SK-N-SH treated with all-trans-retinoic acid at 6 μM for 48 hours (cell line): ENCODE results near the gene RFLNA.

ENCODE experiments used
- ATAC-seq: fragments of 200-7000 bp; cut with Tn5 transposase; 3 replicates; pipeline ENCODE4 v1.9.1; 2020; ENCODE audit warnings: mild to moderate bottlenecking, moderate library complexity
- ARNTL ChIP-seq: fragments of 450-650 bp; formaldehyde crosslinking; IDR thresholded peaks from 2 replicates; pipeline ENCODE4 v1.5.0; 2020; ENCODE audit warnings: low read depth, mild to moderate bottlenecking, moderate library complexity, borderline replicate concordance
- BACH2 ChIP-seq: fragments of 250-450 bp; sonication (Bioruptor Pico); IDR thresholded peaks from 2 replicates; pipeline ENCODE4 v1.9.0; 2021; ENCODE audit warnings: mild to moderate bottlenecking, borderline replicate concordance
- CSDC2 ChIP-seq: fragments of 250-450 bp; sonication (Bioruptor Pico); IDR thresholded peaks from 2 replicates; pipeline ENCODE4 v1.5.0; 2020; ENCODE audit warnings: mild to moderate bottlenecking, moderate library complexity
- ESRRG ChIP-seq: fragments of 250-450 bp; sonication (Bioruptor Pico); IDR thresholded peaks from 2 replicates; pipeline ENCODE4 v1.6.1; 2021; ENCODE audit warnings: mild to moderate bottlenecking
- GLIS3 ChIP-seq: fragments of 250-450 bp; sonication (Bioruptor Pico); IDR thresholded peaks from 2 replicates; pipeline ENCODE4 v1.5.0; 2020; ENCODE audit warnings: mild to moderate bottlenecking, moderate library complexity
- ISL1 ChIP-seq: fragments of 250-450 bp; sonication (Bioruptor Pico); IDR thresholded peaks from 2 replicates; pipeline ENCODE4 v2.1.2; 2022; ENCODE audit warnings: mild to moderate bottlenecking, moderate library complexity
- OSR1 ChIP-seq: fragments of 250-450 bp; sonication (Bioruptor Pico); IDR thresholded peaks from 2 replicates; pipeline ENCODE4 v1.8.0; 2022; ENCODE audit warnings: moderate library complexity, mild to moderate bottlenecking, inconsistent platforms
- PPARA ChIP-seq: fragments of 250-450 bp; sonication (Bioruptor Pico); IDR thresholded peaks from 2 replicates; pipeline ENCODE4 v1.5.0; 2020; ENCODE audit warnings: mild to moderate bottlenecking, borderline replicate concordance
- RARB ChIP-seq: fragments of 250-450 bp; sonication (Bioruptor Pico); IDR thresholded peaks from 2 replicates; pipeline ENCODE4 v1.8.0; 2021; ENCODE audit warnings: mild to moderate bottlenecking, moderate library complexity
- SNAI2 ChIP-seq: fragments of 250-450 bp; sonication (Bioruptor Pico); IDR thresholded peaks from 2 replicates; pipeline ENCODE4 v1.5.0; 2020; ENCODE audit warnings: mild to moderate bottlenecking, moderate library complexity
- TCF4 ChIP-seq: fragments of 250-450 bp; sonication (Bioruptor Pico); IDR thresholded peaks from 2 replicates; pipeline ENCODE4 v1.8.0; 2021; ENCODE audit warnings: mild to moderate bottlenecking, moderate library complexity, borderline replicate concordance
- TOX ChIP-seq: fragments of 250-450 bp; sonication (Bioruptor Pico); IDR thresholded peaks from 2 replicates; pipeline ENCODE4 v1.8.0; 2021; ENCODE audit warnings: mild to moderate bottlenecking, moderate library complexity, borderline replicate concordance
- ZC3H10 ChIP-seq: fragments of 250-450 bp; sonication (Bioruptor Pico); IDR thresholded peaks from 2 replicates; pipeline ENCODE4 v1.5.1; 2021; ENCODE audit warnings: mild to moderate bottlenecking, moderate library complexity
- ZFP3 ChIP-seq: fragments of 250-450 bp; sonication (Bioruptor Pico); IDR thresholded peaks from 2 replicates; pipeline ENCODE4 v1.5.0; 2020; ENCODE audit warnings: mild to moderate bottlenecking, moderate library complexity
- ZFP30 ChIP-seq: fragments of 450-650 bp; formaldehyde crosslinking; IDR thresholded peaks from 2 replicates; pipeline ENCODE4 v1.5.0; 2022; ENCODE audit warnings: mild to moderate bottlenecking, moderate library complexity
- ZNF565 ChIP-seq: fragments of 450-650 bp; formaldehyde crosslinking; conservative IDR thresholded peaks from 2 replicates; pipeline ENCODE4 v1.5.0; 2020; ENCODE audit warnings: low read depth, mild to moderate bottlenecking, moderate library complexity
- ZNF70 ChIP-seq: fragments of 450-650 bp; formaldehyde crosslinking; IDR thresholded peaks from 2 replicates; pipeline ENCODE4 v1.5.0; 2020; ENCODE audit warnings: mild to moderate bottlenecking, moderate library complexity
- ZNF8 ChIP-seq: fragments of 450-650 bp; formaldehyde crosslinking; IDR thresholded peaks from 2 replicates; pipeline ENCODE4 v1.5.0; 2020; ENCODE audit warnings: mild to moderate bottlenecking, moderate library complexity
- TF ChIP-seq, protein P1 (sequence below): fragments of 250-450 bp; sonication (Bioruptor Pico); IDR thresholded peaks from 2 replicates; pipeline ENCODE4 v1.5.0; 2020; ENCODE audit warnings: mild to moderate bottlenecking, moderate library complexity
- TF ChIP-seq, protein P2 (sequence below): fragments of 250-450 bp; sonication (Bioruptor Pico); IDR thresholded peaks from 2 replicates; pipeline ENCODE4 v1.5.1; 2021; ENCODE audit warnings: mild to moderate bottlenecking, moderate library complexity
- TF ChIP-seq, protein P3 (sequence below): fragments of 250-450 bp; sonication (Bioruptor Pico); IDR thresholded peaks from 2 replicates; pipeline ENCODE4 v1.5.1; 2020; ENCODE audit warnings: low read depth, mild to moderate bottlenecking, moderate library complexity
- TF ChIP-seq, protein P4 (sequence below): fragments of 250-450 bp; sonication (Bioruptor Pico); IDR thresholded peaks from 2 replicates; pipeline ENCODE4 v1.8.0; 2020; ENCODE audit warnings: mild to moderate bottlenecking, moderate library complexity, borderline replicate concordance
- TF ChIP-seq, protein P5 (sequence below): fragments of 250-450 bp; sonication (Bioruptor Pico); IDR thresholded peaks from 2 replicates; pipeline ENCODE4 v1.8.0; 2021; ENCODE audit warnings: low read depth, mild to moderate bottlenecking, moderate library complexity, borderline replicate concordance

RFLNA gene

DNA sequence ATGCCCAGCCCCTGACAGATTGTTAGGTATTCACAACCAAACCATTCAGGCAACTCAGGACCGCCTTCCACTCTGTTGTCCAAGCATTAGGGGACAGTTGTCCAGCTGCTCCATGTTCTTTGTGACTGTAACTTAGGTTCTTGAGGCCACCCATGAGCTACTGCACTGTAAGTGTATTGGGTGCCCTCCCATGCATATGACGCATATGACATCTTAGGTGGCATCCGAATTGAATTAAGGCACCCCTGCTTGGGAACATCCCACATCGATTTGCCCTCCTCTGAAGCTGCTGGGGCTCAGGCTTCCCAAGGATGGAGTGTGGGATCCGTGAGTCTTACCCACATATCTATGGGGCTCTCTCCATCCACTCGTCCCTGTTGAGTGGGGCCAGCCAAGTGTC lies 17.7 kb downstream of the RFLNA start:
- TF ChIP-seq ARNTL (no peak), CSDC2 (CRISPR knock-in tag) (no peak), ZNF70 (no peak), ZFP30 (no peak), ZFP3 (no peak), ZC3H10 (CRISPR knock-in tag) (no peak), RARB (CRISPR knock-in tag) (no peak), ESRRG (CRISPR knock-in tag) (no peak), PPARA (CRISPR knock-in tag) (no peak), ISL1 (no peak), OSR1 (CRISPR knock-in tag) (no peak), SNAI2 (CRISPR knock-in tag) (no peak), ZNF8 (CRISPR knock-in tag) (no peak), ZNF565 (no peak), GLIS3 (CRISPR knock-in tag) (no peak), BACH2 (CRISPR knock-in tag) (no peak)
- TF ChIP-seq, protein P1, sequence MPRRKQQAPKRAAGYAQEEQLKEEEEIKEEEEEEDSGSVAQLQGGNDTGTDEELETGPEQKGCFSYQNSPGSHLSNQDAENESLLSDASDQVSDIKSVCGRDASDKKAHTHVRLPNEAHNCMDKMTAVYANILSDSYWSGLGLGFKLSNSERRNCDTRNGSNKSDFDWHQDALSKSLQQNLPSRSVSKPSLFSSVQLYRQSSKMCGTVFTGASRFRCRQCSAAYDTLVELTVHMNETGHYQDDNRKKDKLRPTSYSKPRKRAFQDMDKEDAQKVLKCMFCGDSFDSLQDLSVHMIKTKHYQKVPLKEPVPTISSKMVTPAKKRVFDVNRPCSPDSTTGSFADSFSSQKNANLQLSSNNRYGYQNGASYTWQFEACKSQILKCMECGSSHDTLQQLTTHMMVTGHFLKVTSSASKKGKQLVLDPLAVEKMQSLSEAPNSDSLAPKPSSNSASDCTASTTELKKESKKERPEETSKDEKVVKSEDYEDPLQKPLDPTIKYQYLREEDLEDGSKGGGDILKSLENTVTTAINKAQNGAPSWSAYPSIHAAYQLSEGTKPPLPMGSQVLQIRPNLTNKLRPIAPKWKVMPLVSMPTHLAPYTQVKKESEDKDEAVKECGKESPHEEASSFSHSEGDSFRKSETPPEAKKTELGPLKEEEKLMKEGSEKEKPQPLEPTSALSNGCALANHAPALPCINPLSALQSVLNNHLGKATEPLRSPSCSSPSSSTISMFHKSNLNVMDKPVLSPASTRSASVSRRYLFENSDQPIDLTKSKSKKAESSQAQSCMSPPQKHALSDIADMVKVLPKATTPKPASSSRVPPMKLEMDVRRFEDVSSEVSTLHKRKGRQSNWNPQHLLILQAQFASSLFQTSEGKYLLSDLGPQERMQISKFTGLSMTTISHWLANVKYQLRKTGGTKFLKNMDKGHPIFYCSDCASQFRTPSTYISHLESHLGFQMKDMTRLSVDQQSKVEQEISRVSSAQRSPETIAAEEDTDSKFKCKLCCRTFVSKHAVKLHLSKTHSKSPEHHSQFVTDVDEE (CRISPR knock-in tag): no peak
- TF ChIP-seq, protein P2, sequence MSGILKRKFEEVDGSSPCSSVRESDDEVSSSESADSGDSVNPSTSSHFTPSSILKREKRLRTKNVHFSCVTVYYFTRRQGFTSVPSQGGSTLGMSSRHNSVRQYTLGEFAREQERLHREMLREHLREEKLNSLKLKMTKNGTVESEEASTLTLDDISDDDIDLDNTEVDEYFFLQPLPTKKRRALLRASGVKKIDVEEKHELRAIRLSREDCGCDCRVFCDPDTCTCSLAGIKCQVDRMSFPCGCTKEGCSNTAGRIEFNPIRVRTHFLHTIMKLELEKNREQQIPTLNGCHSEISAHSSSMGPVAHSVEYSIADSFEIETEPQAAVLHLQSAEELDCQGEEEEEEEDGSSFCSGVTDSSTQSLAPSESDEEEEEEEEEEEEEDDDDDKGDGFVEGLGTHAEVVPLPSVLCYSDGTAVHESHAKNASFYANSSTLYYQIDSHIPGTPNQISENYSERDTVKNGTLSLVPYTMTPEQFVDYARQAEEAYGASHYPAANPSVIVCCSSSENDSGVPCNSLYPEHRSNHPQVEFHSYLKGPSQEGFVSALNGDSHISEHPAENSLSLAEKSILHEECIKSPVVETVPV (CRISPR knock-in tag): no peak
- TF ChIP-seq, protein P3, sequence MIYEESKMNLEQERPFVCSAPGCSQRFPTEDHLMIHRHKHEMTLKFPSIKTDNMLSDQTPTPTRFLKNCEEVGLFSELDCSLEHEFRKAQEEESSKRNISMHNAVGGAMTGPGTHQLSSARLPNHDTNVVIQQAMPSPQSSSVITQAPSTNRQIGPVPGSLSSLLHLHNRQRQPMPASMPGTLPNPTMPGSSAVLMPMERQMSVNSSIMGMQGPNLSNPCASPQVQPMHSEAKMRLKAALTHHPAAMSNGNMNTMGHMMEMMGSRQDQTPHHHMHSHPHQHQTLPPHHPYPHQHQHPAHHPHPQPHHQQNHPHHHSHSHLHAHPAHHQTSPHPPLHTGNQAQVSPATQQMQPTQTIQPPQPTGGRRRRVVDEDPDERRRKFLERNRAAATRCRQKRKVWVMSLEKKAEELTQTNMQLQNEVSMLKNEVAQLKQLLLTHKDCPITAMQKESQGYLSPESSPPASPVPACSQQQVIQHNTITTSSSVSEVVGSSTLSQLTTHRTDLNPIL (CRISPR knock-in tag): no peak
- TF ChIP-seq, protein P4, sequence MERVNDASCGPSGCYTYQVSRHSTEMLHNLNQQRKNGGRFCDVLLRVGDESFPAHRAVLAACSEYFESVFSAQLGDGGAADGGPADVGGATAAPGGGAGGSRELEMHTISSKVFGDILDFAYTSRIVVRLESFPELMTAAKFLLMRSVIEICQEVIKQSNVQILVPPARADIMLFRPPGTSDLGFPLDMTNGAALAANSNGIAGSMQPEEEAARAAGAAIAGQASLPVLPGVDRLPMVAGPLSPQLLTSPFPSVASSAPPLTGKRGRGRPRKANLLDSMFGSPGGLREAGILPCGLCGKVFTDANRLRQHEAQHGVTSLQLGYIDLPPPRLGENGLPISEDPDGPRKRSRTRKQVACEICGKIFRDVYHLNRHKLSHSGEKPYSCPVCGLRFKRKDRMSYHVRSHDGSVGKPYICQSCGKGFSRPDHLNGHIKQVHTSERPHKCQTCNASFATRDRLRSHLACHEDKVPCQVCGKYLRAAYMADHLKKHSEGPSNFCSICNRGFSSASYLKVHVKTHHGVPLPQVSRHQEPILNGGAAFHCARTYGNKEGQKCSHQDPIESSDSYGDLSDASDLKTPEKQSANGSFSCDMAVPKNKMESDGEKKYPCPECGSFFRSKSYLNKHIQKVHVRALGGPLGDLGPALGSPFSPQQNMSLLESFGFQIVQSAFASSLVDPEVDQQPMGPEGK (CRISPR knock-in tag): no peak
- ATAC-seq: no peak

DNA sequence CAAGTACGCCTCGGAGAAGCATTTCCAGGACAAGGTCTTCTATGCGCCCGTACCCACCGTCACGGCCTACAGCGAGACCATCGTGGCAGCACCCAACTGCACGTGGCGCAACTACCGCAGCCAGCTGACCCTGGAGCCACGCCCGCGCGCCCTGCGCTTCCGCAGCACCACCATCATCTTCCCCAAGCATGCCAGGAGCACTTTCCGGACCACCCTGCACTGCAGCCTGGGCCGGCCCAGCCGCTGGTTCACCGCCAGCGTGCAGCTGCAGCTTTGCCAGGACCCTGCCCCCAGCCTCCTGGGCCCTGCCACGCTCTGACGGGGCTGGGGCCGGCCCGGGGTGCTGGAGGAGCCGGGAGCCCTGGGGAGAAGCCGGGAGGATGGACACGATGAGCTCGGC lies 19.3 kb downstream of the RFLNA start:
- no peak for TF ChIP-seq TCF4 (CRISPR knock-in tag)
- ATAC-seq: no peak

DNA sequence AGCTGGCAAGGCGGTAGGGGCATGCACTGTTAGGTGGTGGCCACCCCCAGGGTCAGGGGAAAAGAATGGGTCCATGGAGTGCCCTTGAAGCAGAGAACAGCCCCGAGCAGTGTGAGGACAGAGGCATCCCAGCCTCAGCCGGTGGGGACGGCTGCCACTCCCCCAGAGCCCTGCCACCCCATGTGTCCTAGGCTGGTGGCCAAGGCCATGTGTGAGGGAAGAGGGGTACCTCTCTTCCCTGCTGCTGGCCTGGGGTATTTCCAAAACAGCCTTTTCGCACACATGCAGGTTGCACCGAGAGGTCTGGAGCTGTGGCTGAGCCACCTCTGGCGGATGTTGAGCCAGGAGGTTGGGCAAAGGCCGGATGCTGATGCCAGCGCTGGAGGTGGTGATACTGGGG lies 19.9 kb downstream of the RFLNA start:
- no peak for TF ChIP-seq ZNF8 (CRISPR knock-in tag)
- TF ChIP-seq GLIS3 (CRISPR knock-in tag): no peak
- TF ChIP-seq, protein P5, sequence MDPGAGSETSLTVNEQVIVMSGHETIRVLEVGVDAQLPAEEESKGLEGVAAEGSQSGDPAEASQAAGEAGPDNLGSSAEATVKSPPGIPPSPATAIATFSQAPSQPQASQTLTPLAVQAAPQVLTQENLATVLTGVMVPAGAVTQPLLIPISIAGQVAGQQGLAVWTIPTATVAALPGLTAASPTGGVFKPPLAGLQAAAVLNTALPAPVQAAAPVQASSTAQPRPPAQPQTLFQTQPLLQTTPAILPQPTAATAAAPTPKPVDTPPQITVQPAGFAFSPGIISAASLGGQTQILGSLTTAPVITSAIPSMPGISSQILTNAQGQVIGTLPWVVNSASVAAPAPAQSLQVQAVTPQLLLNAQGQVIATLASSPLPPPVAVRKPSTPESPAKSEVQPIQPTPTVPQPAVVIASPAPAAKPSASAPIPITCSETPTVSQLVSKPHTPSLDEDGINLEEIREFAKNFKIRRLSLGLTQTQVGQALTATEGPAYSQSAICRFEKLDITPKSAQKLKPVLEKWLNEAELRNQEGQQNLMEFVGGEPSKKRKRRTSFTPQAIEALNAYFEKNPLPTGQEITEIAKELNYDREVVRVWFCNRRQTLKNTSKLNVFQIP (CRISPR knock-in tag): no peak
- TF ChIP-seq, protein P1 (CRISPR knock-in tag): no peak
- TF ChIP-seq SNAI2 (CRISPR knock-in tag): no peak
- no peak for TF ChIP-seq ZNF70
- no peak for TF ChIP-seq TOX (CRISPR knock-in tag)
- no peak for TF ChIP-seq CSDC2 (CRISPR knock-in tag)
- no peak for ATAC-seq
